HG03460 (cell line): Measurements from ENCODE around the gene RHAG.

Experiments used
- ATAC-seq: cut with Tn5 transposase; IDR thresholded peaks from one replicate; pipeline ENCODE4 v1.9.1; 2021; ENCODE audit not compliant: unreplicated experiment

Gene RHAG

DNA sequence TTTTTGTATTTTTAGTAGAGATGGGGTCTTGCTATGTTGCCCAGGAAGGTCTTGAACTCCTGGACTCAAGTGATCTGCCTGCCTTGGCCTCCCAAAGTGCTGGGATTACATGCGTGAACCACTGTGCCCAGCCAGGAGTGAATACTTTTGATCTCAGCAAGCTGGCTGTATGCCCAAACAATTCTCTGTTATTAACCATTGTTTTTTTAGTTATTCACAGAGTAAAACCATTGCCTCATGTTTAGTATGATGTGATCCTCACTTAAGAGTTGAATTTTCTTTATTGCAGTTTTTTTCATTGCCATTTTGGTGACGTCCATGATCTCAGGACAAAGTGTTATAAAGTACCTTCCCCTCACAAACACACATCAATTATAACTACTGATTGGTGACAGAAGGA is 71.4 kb downstream of the RHAG start:
- ATAC-seq, result no peak

DNA sequence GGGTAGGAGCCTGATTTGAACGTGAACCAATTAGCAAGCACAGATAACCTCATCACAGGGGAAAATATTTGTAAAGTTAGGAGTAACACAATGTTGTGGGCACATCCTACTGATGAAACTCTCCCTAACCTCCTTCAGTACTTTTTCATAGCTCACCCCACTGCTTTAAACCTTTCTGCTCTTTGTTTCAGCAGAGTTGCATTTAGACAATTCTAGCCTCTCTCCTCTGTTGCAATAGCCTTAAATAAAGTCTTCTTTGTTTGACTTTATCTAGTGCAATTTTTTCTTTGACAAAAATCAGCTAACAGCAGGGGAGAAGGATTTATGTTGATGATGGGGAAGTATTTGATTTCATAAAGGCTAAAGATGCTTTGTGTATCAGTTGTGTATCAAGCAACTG is 72.1 kb downstream of the RHAG start:
- ATAC-seq, result no peak

DNA sequence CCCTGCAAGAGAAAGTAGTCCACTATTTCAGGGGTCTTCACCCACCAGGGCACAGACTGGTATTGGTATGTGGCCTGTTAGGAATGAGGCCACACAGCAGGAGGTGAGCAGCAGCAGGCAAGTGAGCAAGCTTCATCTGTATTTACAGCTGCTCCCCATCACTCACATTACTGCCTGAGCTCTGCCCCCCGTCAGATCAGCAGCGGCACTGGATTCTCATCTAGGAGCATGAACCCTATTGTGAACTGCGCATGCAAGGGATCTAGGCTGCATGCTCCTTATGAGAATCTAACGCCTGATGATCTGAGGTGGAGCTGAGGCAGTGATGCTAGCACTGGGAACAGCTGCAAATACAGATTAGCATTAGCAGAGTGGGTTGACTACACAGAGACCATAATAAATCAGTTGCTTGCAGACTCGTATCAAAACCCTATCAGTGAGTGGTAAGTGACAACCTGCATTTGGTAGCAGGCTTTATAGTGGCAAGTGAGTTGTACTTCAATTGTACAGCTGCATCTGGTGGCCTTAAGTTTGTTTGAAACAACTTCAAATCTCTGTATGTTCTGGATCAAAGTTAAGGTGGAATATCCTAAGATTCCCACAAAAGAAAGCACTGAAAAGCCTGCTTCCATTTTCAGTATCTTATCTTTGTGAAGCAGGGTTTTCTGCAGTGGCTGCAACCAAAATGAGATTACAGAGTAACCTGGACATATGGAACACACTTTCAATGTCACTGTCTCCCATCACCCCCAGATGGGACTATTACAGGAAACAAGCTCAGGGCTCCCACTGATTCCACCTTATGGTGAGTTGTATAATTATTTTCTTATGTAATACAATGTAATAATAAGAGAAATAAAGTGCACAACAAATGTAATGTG is 73.4 kb downstream of the RHAG start:
- no peak for ATAC-seq

DNA sequence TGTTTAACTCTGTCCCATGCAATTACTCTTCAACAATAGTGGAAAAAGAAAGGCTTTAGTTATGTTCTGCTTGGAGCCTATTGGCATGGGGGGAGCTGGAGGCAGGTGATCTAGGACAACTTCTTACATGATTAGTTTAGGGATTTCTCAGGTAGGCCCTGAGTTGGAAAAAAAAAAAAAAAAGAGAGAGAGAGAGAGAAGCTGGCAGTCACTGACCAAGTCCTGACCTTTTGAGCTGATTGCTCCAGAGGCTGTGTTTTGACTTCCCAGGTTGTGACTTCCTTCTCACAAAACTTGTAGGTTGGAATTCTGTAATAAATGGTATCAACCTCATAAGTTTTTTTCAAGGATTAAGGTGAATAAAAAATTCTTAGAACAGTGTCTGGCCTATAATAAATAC is 78.4 kb downstream of the RHAG start:
- no peak for ATAC-seq

DNA sequence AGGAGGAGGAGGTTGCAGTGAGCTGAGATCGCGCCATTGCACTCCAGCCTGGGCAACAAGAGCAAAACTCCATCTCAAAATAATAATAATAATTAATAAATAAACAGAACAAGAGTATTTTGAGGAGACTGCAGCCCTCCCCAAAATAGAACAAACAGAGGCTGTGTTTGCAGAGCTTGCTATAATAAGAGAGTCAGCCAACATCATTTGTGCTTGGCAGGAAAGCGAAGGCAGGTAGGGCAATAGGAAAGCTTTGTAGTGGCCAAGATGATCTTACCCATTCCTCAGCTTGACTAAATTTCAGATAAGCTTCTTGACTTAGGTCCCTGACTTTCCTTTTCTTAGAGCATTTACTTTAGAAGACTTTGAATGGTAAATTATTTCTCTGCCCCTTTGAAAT is 79.5 kb downstream of the RHAG start:
- no peak for ATAC-seq

DNA sequence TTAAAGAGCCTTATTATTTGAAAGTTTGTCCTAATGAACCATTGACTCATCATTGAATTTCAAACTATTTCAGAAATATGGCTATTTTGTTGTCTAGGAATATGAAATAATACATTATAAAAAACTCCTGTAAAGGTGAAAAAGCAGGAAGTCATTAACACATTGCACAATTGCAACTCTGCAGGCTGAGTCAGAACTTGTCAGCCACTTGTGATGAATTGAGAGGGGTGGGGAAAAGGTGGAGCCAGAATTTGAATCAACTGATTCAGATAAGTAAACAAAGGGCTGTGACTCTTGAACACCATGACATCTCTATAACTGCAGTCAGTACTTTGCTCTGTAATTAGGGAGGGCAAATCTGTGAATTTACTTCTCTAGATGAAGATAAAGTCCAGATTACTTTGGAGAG is 80.2 kb downstream of the RHAG start:
- ATAC-seq, result no peak

DNA sequence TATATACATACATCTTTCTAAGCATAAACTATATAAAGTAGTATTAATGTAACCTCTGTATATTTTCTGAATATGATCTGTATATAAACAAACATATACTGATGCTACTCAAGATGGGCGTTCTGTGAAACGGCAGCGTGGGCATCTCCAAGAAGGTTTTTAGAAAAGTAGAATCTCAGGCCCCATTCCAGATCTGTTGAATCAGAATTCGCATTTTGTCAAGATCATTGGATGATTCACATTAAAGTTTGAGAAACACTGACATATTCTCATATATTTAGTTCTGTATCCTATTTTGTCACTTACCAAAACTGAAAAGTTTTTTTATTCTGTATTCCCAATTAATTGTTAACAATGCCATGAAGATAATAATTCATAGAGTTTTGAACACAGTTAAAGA is 80.7 kb downstream of the RHAG start:
- ATAC-seq, result no peak
